SKM-1 treated with dmso at 0.1 percent for 144 hours (cell line): Measurements from ENCODE around the gene SNAPIN.

ENCODE experiments used
- DNase-seq: peaks from one replicate; lab custom pipeline; 2025; ENCODE audit not compliant: unreplicated experiment; lab: John Stamatoyannopoulos, UW

Gene SNAPIN

GRCh38 chr1:153705484-153705883 lies 47.0 kb downstream of the SNAPIN start:
- no peak for DNase-seq

- DNase-seq: no peak
Observed at GRCh38 chr1:153711026-153711425, 52.5 kb downstream of the SNAPIN start.
